Measurements from ENCODE around the gene PIGM.
A peak's percentile ranks its signal among the peaks of the same experiment; 100 is the strongest.
"Not testable (repeated sequence)": the region's sequence is repeated elsewhere in the genome, so short reads cannot be mapped to it uniquely, and the experiment has no call there.

The PIGM gene

DNA sequence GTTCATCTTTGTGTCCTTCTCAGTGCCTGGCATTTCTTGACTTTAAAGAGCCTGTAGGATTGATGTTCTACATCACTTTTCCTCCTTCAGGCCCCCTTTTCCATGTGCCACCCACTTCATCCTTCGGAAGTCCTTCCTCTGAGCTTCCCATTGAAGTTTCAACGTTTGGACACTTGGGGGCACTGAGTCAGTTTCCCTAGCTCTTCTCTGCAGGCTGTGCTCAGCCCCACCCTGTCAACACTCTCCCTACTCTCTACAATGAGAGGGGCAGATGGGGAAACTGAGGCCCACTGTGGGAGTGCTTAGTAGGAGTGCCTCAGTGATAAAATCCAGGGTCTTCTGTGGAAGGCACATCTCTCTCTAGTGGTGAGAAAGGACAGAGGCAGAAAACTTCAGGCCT lies 26.3 kb upstream of the PIGM start:
- no peak for DNase-seq

DNA sequence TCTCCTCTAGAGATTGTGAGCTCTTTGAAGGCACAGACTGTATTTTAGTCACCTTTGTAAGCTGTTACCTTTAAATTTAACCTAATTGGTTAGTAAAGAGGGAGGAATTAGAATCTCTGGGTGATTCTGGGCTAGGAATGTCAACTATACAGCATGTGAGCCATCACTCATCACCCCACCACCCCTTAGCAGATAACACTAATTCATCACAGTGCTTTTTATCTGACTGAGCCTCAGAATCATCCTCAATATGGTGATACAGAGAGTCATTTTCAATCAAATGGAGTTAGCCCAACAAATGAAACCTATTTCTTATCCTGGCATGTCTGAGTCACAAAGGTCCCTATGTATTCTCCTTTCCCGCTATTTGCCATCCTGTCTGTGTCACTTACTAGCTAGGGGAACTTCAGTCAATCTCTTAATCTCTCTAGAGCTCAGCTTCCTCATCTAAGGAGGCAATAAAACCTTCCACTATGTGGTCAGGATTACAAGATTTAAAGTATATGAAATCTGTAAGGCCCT lies 24.9 kb upstream of the PIGM start:
- no peak for DNase-seq

DNA sequence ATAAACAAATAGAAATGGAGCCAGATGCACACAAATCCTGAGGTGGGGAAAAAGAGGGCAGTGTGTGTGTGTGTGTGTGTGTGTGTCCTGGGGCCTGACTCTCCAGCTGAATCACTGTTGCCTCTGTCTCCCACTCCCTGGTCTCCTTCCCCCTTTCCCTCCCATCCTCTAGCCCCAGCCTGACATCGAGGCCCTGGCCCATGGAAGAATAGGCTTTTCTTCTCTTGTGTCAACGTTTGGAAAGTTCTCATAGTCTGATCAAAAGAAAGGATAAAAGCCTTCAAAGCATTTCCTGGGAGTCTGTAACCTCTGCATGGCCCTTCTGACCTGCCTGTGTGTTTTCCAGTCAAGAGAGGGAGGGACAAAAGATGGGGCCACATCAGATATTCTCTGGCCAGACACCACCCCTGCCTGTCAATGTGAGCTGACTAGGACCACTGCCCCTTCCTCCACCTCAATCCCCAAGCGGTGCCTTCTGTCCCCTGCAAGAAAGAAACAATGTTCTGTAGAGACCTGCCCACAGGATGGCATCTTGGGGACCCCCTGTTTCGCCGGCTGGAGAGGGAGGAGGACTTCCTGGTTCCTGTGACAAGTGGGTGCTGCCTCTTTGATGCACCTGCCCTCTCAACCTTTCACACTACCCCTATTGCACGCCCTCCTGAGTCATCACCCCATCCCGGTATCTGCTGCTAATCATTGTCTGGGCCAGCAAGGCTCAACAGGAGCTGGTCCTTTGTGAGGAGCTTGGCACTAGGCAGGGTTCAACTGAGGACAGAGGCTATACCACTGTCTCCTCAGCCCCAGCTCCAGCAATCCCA lies 22.0 kb upstream of the PIGM start:
- DNase-seq, result no peak

DNA sequence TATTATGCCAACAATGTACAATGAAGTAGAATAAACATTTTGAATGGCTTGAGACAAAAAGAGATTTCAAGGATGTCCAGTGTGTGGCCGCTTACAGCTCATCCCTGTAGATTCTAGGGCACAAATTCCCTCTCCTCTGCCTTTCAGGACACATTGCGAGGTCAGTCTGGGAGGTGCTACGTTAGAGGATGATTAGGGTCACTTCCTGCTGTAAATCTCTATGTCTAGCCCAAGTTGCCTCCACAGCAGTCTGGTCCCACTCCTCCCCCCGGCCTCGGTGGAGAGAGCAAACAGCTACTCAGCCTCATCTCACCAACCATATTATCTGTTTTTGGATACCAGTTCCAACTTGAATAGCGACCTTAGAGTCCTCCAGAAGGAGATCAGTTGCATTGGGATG lies 21.1 kb upstream of the PIGM start:
- no peak for DNase-seq

DNA sequence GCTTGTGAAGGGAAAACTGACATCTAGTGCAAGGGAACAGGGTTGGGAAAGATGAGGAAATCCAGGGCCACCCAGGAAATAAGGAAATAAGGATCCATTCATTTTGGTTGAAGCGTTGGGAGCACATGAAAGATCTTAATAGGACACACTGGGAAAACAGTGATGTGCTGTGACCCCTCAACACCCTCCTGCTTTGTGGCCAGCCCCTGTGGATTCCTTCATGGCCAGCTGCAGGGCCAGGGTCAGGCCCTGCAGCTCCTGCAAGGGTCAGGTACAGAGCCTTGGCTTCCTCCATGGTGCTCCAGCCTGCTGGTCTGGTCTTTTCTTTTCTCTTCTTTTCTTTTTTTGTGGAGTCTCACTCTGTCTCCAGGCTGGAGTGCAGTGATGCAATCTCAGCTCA lies 18.8 kb upstream of the PIGM start:
- no peak for DNase-seq

DNA sequence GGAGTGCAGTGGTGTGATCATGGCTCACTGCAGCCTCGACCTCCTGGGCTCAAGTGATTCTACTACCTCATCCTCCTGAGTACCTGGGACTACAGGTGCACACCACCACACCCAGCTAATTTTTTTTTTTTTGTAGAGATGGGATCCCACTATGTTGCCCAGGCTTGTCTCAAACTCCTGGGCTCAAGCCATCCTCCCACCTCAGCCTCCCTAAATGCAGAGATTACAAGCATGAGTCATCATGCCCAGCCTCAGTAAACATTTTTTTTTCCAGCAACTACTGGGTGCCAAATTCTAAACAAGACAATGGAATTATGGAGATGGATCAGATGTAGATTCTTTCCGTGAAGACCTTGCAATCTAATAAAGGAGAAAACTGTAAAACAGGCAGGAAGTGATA lies 18.4 kb upstream of the PIGM start:
- DNase-seq, result not testable (repeated sequence)

DNA sequence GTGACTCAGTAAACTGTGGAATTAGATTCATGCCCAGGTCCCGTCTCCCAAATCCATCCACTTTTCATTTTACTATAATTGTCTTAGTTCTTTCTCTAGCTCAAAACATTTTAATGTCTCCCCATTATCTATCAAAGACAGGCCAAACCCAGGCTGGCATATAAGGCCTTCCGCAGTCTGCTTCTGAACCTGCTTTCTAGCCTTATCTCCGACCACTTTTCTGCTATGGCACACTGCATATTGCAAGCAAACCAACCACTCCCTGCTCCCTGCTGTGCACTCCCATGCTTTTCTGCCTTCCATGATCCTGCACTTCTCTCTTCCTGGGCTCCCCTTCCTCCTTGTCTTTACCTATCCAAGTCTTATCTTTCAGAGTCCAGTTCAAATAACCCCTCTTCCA lies 17.3 kb upstream of the PIGM start:
- DNase-seq, result peak; percentile 92

DNA sequence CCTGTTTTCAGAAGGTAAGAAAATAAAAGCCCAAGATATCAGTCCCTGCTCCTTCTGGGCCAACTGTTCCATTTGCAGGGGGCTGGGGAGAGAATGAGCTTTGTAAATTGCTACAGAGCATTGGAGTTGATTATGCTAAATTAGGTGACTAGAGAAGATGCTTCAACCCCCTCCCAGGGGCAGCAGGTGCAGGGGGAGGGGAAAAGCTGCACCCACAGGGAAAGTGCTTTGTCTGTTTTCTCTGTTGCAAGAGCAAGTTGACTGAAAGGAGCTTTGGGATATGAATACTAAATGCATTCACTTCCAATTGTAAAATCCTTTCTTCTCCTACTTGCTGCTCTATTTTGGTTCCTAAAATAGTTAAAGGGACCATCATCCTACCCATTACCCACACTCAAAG lies 16.5 kb upstream of the PIGM start:
- DNase-seq, result no peak

DNA sequence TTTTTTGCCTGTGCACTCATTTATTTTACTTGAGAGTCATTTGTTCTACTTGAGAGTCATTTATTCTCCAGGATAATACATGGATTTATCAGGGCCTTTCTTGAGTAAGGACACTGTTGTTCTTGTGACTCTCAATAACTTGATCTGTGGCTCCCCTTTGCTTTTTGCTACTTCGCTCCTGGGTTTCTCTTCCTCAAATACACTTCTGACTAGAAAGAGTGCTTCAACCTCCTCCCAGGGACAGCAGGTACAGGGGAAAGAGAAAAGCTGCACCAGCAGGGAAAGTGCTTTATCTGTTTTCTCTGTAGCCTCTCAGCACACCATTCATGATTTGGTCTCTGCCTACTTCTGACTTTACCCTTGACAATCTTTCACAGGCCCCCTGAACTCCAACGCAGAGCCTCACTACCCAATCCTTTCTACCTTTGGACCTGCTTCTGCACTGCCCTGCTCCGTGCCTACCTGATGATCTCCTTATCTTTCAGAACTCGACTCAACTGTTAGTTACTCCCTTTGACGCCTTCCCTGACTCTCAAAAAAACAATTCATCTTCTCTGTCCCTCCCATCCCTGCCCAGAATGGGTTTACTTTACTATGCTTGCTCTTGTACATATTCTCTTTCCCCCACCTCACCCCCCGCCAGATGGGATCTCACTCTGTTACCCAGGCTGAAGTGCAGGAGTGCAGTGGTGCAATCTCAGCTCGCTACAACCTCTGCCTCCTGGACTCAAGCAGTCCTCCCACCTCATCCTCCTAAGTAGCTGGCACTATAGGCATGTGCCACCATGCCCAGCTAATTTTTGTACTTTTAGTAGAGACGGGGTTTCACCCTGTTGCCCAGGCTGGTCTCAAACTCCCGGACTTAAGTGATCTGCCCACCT lies 15.6 kb upstream of the PIGM start:
- DNase-seq, result no peak

DNA sequence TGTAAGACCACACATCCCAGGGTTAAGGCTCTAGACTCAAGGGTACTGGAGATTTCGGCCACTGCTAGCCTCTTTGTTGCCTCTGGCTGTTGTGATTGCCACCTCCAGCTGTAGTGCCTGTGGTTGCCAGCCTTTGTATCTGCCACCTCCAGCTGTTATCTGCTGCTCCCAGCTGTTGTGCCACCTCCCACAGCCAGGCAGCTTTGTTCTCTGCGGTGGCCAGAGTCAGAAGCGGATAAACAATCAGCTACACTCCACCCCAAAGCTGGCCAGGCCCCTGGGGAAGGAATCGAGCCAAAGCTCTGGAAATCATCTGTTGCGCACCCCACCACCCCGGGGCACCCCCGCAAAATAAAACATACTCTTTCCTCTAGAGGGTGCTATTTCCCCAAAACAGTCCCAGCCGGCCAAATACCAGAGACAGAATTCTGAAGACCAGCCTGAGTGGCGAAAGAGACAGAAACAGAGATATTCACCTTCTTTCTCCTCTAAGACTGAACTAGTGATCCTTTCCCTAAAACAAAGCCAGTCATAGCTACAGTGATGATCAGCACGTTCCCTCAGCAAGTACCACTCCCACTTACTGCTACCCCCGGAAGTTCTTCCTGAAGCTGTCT lies 14.8 kb upstream of the PIGM start:
- DNase-seq, result peak; percentile 98

DNA sequence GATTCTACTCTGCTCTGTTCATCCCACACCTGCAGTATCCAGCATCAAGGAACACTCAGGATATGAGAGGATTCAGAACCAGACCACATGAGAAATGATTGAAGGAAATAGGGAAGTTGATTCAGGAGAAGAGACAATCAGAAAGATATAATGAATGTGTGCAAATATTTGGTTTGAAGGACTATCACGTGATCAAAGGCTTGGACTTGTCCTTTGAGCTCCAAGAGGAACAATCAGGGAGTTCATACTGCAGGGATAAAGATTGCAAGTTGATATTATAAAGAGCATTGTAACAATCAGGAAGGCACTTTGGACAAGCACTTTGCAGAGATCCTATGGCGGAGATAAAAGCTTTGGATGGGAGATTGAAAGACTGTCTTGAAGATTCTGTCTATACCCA lies 13.9 kb upstream of the PIGM start:
- DNase-seq, result no peak

DNA sequence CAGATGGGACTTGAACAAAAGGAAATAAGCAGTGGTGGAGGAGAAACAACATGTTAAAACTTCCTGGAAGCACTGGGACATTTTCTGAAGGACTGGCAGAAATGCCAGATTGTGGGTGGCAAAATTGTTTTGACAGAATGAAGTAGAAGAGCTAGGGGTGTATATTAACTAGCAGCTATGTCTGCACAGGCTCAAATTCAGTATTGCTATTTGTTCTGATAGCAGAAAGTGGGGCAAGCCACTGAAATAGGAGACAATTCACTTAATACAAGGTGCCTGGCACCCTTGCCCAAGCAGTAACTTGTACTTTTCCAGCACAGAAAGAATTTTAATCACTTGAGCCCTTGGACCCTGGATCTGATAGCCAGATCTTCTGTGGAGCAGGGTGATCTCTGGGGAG lies 11.8 kb upstream of the PIGM start:
- DNase-seq, result no peak

DNA sequence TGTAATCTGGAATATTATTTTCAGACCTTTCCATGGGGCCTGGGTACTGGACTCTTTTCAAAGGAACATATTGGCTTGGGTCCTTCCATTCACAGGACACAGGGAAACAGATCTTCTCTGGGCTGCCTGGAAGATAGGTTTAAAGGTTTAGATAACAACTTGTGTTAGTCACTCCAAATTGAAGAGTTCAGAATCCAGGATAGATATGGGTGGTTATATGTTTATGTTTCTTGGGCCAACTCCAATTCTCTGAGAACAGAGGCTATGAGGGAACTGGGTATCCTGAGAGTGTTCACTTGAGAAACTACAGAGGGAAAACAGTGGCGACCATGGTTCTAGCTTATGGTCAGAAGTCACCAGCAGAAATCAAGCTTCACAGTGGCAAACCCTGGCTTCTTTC lies 8.7 kb upstream of the PIGM start:
- no peak for DNase-seq

DNA sequence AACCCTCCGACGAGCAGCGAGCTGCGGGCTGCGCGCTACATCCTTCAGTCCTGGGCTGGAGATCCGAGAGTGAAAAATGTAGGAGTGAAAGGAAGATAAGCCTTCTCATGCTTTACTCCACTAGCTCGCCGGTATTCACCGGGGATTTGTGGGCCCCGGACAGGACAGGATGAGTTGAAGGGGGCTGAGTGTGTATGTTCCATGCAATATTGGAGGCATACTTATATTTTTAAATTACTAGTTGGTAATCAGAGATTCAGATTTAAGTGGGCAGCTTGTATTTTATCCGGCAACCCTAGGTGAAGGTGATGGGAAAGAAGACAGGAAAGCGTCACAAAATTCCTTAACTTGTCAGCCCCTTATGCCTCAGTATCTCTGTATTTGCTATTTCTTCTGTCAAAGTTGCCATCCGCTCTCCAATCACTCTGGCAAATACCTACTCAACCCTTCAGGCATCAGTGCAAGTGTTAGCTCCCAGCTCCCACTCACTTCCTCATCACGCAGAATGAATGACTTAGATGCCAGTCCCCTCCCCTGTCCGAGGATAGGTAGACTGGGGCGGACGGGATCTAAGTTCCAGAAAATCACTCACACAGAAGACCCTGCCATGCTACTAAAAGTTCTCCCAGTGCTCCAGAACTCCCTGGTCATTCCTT lies 503 bp upstream of the PIGM start:
- peak; percentile 36 for DNase-seq

DNA sequence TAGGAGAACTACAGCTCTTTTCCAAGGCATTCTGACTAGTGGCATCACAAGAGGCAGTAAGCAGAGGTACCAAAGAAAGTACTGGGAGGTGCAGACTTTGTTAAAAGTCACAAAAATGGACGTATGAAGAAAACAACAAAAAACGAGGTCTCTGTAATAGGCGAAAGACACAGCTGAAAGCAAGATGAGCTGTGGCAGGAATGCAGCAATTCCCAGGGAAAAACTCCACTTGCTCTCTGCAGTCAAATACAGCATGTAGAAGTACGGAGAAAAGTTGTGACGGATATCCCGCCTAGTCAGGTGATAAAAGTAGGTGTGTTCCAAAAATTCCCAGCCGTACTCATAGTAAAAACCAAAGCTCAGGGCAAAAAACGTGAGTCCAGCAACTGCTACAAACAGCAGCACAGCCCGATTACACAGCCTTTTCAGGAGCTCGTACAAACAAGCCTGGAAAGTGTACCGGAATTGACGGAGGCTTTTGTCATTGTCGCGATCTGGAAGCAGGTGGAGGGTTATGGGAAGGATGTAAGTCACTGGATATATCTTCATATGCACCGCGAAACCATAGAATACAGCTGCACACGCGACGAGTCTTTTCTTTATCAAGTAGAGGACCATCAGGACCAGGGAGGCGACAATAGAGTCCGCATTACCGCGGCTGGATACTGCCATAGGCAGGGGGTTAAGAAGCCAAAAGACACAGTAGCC lies 979 bp downstream of the PIGM start:
- DNase-seq, result peak; percentile 48

DNA sequence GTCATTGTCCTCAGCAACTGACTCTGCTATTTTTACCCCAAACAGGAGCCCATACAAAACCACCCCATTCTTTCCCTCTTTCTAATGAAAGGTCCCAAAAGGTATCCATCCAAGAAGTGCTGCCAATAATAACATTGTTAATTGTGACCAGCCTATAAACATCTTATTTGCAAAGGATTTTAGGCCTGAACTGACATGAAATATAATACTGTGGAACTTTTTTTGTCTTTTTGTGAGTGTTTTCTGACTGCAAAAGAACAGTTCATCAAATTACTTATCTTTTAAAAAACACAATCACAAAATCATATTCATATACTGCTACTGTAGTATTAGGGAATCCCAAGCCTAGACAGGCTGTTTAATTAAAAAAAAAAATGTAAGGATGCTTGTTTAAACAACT lies 3.4 kb downstream of the PIGM start:
- DNase-seq, result no peak

DNA sequence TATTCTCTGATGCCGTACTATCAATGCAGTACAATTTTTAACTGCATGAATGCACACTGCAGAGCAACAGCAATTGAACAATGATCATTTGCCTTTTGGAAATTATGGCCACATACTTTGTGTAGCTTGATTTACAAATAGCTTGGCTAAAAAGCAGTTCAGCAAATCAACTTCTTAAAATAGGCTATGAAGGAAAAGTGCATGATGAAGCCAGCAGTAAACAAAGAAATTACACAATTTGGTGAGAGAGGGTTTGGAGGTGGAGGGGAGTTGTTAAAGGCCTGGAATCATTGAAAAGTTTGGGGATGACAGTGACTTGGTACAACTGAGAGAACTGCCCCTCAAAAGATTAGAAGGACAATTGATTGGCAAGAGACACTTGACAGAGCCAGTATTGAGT lies 6.5 kb downstream of the PIGM start:
- no peak for DNase-seq

DNA sequence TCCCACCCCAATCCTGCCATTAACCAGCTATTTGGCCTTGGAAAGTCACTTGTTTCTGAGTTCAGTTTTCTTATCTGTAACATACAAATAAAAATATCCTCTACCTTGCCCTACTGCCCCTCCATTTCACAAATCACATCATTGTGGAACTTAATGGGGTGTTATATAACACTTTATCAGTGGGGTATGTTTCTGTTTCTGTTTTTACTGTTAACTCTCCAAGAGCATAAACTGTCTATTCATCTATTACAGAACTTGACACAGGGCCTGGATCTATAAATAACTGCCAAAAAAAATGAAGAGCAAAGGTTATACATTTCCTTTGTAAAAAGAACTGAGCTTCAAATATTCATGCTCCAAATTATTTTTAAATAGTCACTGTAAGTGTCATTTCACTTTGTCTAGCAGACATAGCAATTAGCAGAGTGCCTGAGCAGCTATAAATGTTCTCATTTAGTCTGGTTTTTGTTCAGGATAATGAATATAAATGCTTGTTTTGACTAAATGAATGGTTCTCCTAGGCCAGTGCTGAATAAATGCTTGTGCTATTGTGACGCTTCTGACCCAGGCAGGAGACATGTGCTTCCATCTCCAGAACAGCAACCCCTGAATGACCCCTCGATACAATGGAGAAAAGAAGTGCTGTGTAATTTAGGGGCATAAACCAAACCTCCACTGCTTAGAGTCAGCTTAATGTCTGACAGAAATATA lies 7.4 kb downstream of the PIGM start:
- DNase-seq, result no peak

DNA sequence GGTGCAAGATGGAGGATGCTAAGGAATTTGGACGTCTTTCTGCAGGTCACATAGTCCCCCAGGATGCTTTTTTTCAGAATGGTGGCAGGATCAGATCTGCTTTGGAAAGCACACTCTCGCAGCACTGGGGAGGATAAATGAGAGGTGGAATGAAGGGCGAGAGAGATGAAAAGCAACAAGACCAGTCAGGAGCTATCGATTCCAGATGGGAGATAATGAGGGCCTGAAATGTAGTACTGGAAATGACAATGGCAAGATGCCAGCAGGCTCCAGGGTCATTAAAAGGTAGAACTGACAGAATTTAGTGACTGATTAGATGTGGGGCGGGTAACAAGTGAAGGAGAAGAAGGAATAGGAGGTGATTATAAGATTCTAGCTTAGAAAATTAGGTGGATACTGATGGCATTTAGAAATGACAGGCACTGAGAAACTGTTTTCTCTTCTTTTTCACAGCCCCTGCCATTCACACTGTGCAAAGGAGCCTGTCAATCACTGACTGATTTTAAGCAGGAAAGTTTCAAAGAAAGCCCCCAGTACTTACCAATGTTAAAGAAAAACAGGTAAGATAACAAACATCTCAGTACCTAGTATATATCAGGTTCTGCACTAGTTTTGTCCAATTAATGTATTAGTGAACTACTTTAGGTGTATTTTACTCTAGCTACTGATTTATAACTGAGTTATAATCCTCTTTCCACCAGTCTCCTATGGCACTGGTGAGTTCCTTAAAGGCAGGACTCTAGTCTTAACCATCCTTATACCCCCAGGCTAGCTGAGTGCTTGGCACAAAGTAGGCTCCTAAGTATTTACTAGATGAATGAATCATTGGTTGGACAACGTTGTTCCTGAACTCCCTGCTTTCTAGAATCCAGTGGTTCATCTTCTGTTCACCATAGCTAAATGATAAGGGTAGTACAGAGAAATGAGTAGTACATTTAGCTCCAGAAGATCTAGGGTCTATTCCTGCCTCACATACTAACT lies 9.2 kb downstream of the PIGM start:
- DNase-seq, result peak; percentile 41

DNA sequence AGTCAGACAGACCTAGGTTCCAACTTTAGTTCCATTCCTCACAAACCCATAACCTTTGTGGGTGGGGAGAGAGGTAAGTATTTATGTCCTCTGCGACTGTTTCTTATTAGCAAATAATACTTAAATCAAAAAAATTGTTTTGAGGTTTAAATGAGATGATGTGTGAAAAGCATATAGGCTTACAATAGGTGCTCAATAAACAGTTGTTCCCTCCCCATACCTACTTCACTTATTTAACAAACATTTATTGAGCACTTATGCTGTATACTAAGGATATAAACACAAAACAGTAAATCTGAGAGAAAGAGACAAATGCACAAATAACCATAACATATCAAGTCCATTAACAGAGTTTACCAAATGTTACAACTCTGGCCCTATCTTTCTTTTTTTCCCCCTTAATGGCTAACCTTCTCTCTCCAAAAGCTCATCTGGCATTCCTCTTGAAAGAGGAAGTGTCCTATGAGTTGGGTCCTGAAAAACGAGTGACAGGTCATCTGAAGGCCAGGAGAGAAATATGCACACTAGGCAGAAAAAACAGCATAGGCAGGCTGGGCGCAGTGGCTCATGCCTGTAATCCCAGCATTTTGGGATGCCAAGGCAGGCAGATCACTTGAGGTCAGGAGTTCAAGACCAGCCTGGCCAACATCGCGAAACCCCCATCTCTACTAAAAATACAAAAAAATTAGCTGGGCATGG lies 10.3 kb downstream of the PIGM start:
- DNase-seq, result no peak

Data from hematopoietic multipotent progenitor cell treated with erythropoietin and hydrocortisone succinate and interleukin-3 and kit ligand, for 6 days (in vitro differentiated cells).